NCI-H2107 treated with DMSO at 0.1 percent for 48 hours (cell line): Measurements from ENCODE around the gene PROM1.

ENCODE experiments used
- DNase-seq: peaks from one replicate; lab custom pipeline; 2025; ENCODE audit not compliant: unreplicated experiment; lab: John Stamatoyannopoulos, UW

PROM1 gene

DNA sequence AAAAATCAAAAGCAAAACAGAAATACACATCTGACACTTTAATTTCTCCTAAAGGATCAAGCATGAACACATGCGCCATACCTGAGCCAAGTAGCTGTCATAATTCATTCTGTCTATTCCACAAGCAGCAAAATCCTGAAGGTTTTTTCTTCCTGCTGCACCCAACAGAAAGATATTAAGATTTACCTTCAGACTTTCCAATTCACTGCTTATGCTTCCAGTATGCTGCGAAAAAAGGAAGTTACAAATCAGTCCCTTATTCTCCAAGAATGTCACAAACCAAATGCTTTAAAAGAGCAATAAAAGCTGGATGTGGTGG, 91.7 kb downstream of the PROM1 start:
- DNase-seq, result no peak

DNA sequence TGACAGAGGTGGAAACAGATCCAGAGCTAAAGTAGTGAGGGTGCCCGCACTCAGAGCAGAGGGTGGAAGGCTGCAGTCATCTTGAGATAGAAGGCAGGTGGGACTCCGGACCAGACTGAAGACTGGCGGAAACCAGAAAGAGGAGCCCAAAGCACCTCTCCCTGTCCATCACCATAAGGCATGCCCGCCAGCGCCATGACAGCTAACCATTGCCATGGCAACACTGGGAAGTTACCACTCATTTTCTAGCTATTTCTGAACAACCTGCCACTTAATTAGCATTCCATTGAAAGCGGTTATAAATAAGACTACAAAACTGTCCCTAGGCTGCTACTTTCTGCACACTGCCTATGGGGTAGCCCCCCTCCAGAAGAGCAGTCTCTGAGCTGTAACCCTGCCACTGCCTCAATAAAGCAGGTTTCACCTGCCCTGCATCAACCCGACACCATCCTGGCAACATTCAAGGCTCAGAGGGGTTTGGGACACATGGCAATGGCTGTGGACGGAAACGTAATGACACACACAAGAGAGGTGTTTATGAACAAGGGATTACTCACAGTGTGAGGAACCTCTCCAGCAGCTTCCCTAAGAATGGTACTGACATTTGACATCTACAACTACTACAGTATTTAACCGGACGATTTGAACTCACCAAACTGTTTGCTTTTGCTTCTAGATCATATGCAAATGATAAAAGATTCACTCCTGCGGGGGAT, 93.1 kb downstream of the PROM1 start:
- no peak for DNase-seq

DNA sequence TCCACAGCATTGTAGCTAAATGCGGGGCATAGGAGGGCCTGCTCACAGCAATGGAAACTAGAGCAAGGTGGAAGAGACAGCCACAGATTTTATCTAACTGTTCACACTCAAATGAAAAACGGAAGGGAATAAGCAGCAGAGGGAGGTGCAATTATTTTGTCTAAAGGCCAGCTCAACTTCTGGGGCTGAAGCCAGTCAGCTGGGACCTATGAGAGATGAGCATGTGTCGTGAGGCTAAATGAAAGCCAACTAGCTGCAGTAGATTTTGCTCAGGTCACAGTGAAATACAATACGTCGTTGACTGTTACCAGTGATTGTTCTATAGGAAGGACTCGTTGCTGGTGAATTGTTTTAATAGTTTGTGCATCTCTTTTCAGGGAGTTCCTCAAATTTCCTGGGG, 94.4 kb downstream of the PROM1 start:
- DNase-seq, result no peak

DNA sequence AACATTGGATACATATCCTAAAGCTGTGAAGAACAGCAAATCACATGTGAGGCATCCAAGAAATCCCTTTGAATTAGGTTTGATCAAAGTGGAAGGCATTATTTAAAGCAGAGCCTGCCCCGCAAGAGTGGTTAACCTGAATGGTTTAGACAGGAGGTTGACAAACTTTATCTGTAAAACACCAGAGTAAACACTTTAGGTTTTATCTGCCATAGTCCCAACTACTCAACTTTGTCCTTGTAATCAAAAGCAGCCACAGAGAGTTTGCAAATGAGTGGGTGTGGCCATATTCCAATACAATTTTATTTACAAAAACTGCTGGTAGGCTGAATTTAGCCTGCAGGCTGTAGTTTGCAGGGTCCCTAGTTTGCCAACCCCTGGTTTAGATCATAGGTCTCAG, 95.6 kb downstream of the PROM1 start:
- no peak for DNase-seq

DNA sequence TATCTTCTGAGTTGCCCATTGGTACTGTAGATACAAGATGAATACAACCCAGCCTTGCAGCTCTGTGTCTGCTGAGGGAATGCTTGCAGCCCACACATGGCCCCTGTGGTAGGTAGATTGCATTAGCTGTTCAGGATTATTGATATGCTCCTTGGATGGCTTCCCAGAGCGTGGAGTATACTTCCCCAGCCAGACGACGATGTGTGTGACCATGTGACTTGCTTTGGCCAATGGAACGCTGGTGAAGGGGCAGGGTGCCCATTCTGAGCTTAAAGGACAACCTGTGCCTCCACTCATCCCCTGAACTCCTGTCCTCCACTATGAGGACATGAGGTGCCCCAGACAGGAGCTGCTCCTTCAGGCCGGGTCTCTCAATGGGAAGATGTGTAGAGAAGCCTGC, 96.9 kb downstream of the PROM1 start:
- no peak for DNase-seq

DNA sequence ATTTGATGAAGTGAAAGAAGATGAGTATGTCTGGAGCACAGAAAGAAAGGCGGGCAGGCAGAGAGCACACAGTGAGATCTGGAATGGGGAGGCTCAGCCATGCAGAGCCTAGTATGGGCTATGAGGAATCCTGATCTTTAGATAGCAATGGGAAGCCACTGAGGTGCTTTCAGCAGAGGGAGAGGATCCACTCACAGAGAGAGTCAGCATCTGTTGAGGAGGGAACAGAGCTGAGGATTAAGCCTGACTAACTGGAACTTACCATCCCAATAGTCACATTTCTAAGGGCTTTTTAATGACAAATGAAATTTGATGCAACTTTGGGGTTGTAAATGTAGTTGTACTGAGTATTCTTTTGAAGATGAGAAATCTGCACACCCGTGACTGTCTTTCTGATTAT, 100.2 kb downstream of the PROM1 start:
- DNase-seq, result no peak

DNA sequence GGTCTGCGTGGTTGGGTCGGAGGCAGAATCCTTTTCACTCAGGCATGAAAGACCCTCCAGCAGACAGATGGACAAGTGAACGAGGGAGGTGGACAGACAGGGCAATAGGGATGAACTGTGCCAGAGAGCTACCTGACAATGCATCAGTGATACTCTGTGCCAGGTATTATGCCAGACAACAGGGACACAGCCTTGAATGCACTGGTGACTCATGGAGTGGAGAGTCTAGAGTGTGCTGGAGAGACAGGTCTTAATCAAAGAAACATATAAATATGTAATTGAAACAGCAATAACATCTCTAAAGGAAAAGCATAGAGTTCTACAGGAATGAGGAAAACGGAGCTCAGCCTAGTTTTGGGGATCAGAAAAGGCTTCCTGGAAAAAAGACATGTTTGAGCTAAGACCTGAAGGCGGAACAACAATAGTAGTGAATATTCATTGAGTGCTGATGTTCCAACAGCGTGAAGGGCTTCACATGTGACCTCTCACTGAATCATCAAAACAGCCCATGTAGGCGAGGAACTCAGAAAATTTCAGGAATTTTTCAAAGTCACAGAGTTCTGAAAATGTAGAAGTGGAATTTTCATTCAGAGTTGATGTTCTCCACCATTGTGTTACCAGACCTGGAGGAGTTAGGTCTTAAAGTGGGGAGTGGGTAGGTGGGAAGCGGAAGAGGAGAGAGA, 100.8 kb downstream of the PROM1 start:
- no peak for DNase-seq

DNA sequence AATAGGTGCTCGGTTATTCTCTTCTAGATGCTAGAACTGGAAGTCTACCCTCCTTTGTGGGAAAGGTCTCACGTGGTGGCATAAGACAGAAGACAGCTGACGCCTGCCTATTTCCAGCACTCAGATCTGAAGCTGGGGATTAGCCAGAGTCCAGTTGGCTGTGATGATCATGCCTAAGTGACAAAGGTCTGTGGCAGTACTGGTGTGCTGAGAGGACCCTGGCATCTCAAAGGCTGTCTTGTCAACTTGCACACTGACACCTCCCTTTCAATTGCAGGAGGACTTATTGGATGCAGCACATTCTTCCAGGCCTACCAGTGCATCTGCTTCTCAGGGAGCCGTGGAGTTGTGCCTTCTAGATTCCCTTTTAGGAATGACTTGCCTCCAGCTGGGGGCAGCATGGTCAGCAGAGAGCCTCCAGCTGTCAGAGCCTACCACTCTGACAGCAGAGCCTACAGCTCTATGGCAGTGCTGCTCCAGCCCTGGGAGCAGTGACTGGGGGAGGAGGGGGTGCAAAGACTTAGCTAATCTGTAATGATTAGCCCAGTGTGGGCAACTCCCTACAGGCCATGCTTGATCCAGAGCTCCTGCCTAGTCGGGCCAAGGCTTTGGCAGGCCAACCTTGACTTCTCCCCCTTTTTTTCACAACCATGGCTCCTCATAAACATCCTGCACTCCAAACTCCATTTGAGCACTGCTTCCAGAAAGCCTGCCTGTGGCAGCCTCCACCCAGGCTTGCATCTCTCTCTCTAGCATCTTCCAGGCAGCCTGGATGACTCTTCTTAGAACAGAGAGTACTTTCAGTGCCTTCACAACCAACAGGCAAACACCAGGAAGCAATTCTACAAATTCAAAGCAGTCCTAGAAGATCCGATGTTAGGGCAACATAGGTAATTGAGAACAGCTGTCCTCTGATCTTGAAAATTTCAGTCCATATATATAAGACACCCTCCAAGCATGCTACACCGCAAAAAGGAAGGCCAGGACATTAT, 107.1 kb downstream of the PROM1 start:
- DNase-seq, result peak; percentile 12

DNA sequence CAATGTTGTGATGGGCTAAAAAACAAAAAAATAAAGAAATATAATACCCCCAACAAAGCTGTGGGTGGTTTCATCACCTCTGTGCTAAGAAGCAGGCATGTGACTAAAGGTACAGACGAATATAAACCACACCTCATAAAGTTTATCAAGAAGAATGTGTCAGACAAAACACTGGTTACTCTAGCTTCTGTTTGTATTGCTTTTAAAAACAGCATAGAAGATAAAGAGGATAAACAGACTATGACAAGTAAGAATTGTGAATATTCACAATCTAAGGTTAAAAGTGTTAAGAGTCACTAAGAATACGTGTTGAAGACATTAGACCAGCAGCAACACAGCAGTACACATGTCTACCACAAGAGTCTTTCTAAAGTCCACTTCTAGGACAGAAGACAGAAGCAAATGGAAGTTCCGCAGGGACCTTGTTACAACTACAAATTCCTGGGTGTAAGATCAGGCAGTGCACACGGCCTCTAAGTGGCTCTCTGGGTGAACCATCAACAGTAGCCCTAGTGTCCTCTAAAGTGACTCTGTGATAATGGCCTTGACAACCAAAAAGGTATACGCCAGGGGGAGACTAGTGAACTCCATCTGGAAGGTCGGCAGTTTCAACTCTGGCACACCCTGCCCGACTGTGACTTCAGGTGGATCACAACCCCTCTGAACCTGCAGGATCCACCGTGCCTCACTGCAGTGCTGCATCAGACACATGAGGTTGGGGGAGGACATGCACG, 112.6 kb downstream of the PROM1 start:
- no peak for DNase-seq

DNA sequence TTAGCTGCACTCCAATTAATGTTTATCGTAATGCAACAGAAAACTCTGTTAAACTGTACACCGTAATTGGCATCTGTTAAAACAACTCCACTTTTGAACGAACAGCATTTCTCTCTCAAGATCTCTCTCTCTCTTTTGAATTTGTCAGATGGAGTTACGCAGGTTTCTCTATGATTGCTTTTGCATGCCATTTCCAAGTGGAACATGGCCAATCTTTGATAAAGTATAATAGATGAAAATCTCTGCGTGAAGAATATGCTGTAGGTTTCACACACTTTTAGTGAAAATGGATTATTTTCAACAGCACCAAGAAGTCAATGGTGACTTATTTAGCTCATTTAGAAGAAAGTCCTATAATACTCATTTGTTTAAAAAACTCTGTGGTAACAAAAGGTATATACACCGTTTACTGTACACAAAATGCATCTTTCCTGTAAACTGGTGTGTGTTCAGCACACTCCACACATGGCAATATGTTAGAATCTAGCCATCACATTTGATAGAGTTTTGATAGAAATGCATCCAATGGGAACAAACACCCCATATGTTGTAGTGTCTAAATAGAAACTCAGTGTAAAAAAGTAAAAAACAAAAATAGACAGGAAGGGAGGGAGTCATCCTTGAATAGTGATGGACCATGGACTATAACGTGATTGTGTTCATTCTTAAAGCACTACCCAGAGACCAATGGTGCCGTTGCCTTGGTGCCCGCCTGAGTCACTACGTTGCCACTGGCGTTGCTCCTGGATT, 115.1 kb downstream of the PROM1 start:
- DNase-seq, result no peak

DNA sequence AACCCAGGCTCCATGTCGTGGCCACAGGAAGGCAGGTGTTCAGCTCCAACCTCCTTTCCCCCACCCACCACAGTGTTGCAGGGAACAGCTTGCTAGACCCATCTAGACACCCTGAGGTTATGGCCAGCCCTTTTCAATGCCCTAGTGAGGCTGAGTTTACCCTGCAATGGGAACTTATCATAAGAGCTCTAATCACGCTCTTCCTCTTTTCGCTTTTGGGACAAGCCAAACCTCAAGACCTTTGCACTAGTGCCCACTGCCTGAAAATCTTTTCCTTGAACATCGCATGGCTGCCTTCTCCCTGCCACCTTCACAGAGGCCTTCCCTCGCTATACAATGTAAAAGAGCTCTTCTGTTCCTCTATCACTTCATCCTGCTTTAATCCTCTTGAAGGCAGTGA, 118.5 kb downstream of the PROM1 start:
- no peak for DNase-seq

DNA sequence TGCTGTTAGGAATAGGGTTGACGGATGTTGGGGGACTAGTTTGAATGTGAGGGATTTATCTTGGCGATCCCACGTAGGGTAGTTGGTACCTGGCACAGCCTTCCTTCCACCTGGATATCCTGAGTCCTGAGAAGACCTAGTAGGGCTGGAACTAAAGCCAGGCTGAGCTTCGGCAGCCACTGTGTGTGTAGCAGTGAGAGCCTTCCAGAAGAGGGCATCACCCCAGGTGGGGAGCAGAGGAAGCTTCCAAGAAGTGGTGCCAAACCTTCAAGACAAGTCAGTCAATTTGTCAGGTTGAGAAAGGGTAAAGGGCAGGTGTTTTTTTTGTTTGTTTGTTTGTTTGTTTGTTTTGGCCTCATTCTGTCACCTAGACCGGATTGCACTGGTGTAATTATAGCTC, 119.7 kb downstream of the PROM1 start:
- DNase-seq, result no peak

DNA sequence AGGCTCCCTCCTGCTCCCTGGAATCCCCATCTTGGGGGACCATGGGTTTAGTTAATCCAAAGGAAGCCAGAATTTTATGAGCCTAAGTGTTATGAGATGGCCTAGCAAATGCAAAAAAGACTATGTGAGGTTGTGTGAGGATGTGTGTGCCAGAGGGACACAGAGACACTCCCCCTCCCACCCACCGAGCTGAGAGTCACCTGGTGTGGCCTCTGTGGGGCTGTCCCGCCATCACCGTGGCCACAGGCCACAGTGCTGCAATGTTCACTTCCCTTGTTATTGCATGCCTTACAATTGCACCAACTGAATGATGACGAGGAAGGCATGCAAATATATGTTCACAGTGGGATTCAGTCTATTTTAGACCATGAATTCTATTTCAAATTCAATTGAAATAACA, 120.2 kb downstream of the PROM1 start:
- no peak for DNase-seq

DNA sequence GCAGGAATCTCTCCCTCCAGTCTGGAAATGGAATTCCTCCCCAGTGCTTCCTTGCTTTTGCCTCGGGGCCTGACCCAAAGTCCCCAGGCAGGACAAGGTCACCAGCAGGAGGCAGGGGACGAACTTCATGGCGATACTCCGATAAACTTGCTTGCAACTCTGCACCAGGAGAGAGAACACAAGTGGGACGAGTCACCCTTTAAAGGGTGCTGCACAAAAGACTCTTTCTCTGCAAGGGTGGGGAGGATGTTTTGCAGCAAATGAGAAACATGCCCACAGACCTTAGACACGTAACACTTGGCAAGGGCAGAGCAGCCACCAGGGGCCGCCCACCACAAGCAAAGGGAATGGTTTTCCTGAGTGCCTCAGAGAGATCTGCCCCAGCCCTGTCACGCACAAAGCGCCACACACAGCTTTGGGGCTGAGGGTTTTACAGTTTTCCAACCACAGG, 120.8 kb downstream of the PROM1 start, which contains the start of gene FGFBP2:
Gene FGFBP2, minus strand, starts transcription at position 175 of the 451 bp plus-strand sequence. Its CDS starts 46 bp downstream, at position 129.
- DNase-seq, result peak; percentile 9

DNA sequence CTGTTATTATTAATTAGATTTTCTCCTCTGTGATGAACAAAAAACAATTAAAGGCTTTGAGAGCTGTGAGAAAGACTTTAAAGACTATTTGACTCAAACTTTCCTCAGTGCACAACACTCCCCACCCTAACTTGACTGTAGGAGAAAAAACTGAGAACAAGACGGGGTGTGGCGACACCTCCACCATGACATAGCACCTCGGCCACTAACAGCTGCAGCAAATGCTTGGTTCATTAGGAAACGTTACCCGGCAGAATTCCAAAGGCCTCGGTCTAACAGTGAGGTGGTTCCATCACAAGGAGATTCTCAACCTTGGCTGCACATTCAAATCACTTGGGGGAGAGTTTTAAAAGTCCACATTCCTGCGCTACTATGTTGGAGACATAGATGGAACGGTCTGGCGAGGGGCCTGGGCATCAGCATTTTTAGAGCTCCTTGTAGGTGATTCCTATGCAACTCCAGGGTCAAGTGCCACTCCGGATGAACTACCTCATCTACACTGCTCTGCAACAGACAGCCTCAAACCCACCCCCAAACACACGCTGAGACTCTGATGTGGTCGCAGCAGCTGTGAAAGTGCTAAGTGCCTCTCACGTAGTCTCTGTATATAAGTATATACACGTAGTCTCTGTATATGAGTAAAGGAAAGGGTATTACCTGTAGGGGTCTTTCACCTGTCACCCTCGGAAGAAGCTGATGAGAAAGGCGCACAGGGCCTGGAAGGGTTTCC, 121.9 kb downstream of the PROM1 start:
- DNase-seq, result no peak

DNA sequence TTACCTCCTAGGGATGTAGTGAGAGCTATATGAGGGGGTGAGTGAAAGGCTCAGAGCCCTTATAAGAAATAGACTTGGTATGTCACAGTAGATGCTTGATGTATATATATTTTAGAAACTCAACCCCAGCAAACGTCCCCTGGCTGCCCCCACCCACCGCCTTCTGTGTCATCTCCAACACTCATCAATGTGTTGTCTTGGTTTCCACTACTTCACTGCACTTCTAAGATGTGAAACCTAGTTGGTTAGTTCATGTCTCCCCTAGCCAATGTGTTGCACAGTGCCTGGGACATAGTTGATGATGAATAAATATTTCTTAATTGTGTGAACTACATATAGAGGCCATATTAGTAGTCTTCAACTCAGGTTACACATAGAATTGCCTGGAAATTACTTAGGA, 125.3 kb downstream of the PROM1 start:
- no peak for DNase-seq

DNA sequence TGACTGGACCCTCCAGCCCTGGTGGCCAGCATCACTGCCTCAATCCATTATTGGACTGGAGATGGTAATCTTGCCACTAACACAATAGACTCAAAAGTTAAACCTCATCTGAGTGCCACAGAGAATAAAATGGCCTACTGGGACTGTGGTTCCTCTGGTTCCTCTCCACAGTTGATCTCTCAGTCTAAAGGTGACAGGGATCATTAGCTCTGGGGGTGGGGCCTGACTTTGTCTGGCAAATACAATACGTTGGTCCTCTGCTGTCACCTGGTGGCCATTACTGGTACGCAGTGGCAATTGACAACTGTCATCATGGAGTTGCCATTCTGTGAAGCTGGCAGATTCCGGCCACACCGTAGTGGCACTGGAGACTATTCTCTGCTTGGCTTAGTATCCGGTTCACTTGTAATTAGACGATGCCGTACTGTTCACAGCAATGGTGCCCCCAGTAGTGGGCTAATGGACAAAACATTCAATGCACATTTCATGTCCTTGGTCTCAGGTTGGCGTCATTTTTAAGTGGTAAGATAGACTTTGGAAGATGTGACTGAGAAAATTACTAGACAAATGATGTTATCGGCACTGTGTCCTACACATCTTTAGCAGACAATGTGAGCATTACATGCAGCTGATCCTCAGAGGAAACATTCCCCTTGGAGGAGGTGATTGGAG, 127.5 kb downstream of the PROM1 start:
- DNase-seq, result peak; percentile 48

DNA sequence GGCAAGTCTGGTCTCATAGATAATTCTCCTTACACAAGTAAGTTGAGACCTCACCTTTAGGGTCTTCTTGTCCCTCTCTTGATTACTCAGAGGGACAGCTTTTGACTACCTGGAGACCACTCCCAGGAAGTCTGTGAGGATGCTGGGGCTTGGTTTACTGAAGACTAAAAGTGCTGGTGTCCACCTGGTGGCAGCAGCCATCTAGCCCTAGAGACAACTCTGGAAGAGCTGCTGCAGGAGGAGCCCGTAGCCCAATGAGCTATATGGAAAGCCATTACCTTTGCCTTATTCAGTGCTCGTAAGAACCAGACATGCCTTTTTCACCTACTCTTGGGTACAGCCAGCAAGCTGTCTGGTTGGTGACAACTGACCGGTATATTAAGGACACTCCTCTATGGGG, 128.2 kb downstream of the PROM1 start:
- no peak for DNase-seq

DNA sequence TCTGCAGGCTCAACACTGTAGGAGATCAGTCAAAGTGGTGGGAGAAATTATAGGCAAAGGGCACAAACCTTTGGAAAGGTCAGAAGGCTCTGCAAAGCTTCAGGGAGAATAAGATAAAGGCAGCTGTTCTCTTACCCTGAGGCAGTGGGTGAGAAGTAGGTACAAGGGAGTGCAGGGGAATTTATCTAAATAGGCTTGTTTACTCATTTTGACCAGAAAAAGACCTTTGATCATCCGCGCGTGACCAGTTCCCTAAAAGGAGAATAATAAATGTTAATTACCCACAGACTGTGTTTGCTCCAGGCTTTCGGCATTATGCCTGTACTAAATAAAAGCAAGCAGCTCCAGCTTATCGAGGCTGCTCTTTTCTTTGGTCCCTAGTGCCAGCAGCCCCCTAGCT, 130.2 kb downstream of the PROM1 start:
- DNase-seq, result no peak
